ENCODE data around the gene GPN2.

- TF ChIP-seq POLR2AphosphoS5 (IDR thresholded peaks at IDR 0.05; ENCODE audit: low read depth, low read length) (no peak), CTCF (IDR thresholded peaks at IDR 0.05) (no peak), REST (IDR thresholded peaks at IDR 0.05; ENCODE audit: insufficient read depth in 1 of 2, low read depth in 2 of 2, low read length in 1 of 2) (no peak)
Measured at GRCh38 chr1:26855636-26856035, 34.4 kb downstream of the GPN2 start.
